Fibroblast of gingiva (primary cell): ENCODE measurements around the gene OXCT2.
A peak's percentile ranks its signal among the peaks of the same experiment; 100 is the strongest.

Source experiments
- DNase-seq: peaks from one replicate; pipeline ENCODE4 v3.0.0-alpha.2; 2011; ENCODE audit warnings: low read depth

OXCT2 gene

GRCh38 chr1:39733161-39733560 lies 38.0 kb downstream of the OXCT2 start:
- DNase-seq, result no peak

GRCh38 chr1:39732730-39733129 lies 38.4 kb downstream of the OXCT2 start:
- DNase-seq, result no peak

- no peak for DNase-seq
These were observed 41.3 kb downstream of the OXCT2 start for GRCh38 chr1:39729842-39730241.

GRCh38 chr1:39729030-39729429 lies 42.1 kb downstream of the OXCT2 start:
- DNase-seq, result no peak

GRCh38 chr1:39727932-39728317 lies 43.2 kb downstream of the OXCT2 start:
- DNase-seq, result no peak

GRCh38 chr1:39727221-39727931 lies 43.8 kb downstream of the OXCT2 start:
- DNase-seq, result no peak

- no peak for DNase-seq
These were observed 44.5 kb downstream of the OXCT2 start for GRCh38 chr1:39726600-39726999.

- DNase-seq, result no peak
These were observed 48.7 kb downstream of the OXCT2 start for GRCh38 chr1:39722495-39722894.

- DNase-seq, result no peak
These were observed 49.5 kb downstream of the OXCT2 start for GRCh38 chr1:39721664-39722063.

GRCh38 chr1:39720094-39720999 lies 50.8 kb downstream of the OXCT2 start:
- peak; percentile 36 for DNase-seq
